ENCODE results near the gene PLXNB1.

DNA sequence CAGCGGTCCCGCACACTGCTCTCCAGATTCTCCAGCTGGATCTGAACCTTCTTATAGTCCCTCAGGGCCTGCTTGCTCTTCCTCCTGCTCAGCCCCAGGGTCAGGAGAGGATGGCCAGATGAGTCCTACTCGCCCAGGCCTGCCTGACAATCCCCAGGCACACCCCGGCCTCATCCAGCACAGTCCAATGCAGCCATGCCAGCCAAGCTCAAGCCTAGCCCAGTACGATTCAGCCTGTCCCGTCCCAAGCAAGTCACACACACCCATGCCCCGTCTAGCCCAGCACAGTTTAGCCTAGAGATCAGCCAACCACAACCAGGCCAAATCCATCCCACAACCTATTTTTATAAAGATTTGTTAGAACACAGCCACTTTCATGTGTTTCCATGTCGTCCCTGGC lies 16.8 kb downstream of the PLXNB1 start:
- TF ChIP-seq, protein P1, sequence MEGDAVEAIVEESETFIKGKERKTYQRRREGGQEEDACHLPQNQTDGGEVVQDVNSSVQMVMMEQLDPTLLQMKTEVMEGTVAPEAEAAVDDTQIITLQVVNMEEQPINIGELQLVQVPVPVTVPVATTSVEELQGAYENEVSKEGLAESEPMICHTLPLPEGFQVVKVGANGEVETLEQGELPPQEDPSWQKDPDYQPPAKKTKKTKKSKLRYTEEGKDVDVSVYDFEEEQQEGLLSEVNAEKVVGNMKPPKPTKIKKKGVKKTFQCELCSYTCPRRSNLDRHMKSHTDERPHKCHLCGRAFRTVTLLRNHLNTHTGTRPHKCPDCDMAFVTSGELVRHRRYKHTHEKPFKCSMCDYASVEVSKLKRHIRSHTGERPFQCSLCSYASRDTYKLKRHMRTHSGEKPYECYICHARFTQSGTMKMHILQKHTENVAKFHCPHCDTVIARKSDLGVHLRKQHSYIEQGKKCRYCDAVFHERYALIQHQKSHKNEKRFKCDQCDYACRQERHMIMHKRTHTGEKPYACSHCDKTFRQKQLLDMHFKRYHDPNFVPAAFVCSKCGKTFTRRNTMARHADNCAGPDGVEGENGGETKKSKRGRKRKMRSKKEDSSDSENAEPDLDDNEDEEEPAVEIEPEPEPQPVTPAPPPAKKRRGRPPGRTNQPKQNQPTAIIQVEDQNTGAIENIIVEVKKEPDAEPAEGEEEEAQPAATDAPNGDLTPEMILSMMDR (conservative IDR thresholded peaks at IDR 0.05) = no peak
- TF ChIP-seq EZH2 (IDR thresholded peaks at IDR 0.05; ENCODE audit: low read depth) = no peak

All from PC-9 (cell line).